ENCODE data around the gene SMURF1. TPM values are rescaled to one million over a fixed set of nuclear protein-coding genes. Genes with fewer than 3 reads are reported as not detected.

Gene SMURF1
- polyA plus RNA-seq, 1 donor from 2014 or later: 2.7 TPM

Other genes starting within 250 kb of the SMURF1 start
- not detected for gene KPNA7, start 64.0 kb upstream of the SMURF1 start, polyA plus RNA-seq
- gene MYH16, start 128.7 kb upstream of the SMURF1 start, polyA plus RNA-seq: not detected
- 81.5 TPM for gene ARPC1A, start 181.8 kb upstream of the SMURF1 start, polyA plus RNA-seq
- 728 TPM for gene ARPC1B, start 230.6 kb upstream of the SMURF1 start, polyA plus RNA-seq